Testis (tissue), 3 donors: Measurements from ENCODE around the gene MAP3K20. TPM values are rescaled to one million over a fixed set of nuclear protein-coding genes. Genes with fewer than 3 reads are reported as not detected.

Experiments used
- DNase-seq: peaks from one replicate; pipeline ENCODE4 v3.0.0-alpha.2; 2019
- H3K27ac ChIP-seq, 2 donors: fragments of 200-600 bp; sonication (generic); one replicate each; pipeline ENCODE4 v1.5.1; 2019
- H3K27me3 ChIP-seq: fragments of 200-600 bp; sonication (generic); one replicate; pipeline ENCODE4 v1.5.1; 2019
- H3K36me3 ChIP-seq: fragments of 200-600 bp; sonication (generic); one replicate; pipeline ENCODE4 v1.5.1; 2017; ENCODE audit warnings: low read depth; ENCODE audit errors: missing control alignments
- H3K4me1 ChIP-seq: fragments of 200-600 bp; sonication (generic); one replicate; pipeline ENCODE4 v1.5.1; 2019
- H3K4me3 ChIP-seq, 2 donors: fragments of 200-600 bp; sonication (generic); one replicate each; pipeline ENCODE4 v1.5.1; 2017 to 2019
- H3K9me3 ChIP-seq: fragments of 200-600 bp; sonication (generic); one replicate; pipeline ENCODE4 v1.5.1; 2017
- CTCF ChIP-seq, 3 experiments: fragments of 450-650 bp in 2 of 3; fragments of 200-600 bp in 1 of 3; sonication (generic) in 1 of 3; IDR thresholded peaks; one replicate each; pipeline ENCODE4 v1.5.1; 2016 to 2019; ENCODE audit warnings: antibody characterized with exemption in 3 of 3, mild to moderate bottlenecking in 2 of 3, moderate library complexity in 1 of 3
- POLR2A ChIP-seq: fragments of 450-650 bp; IDR thresholded peaks from one replicate; pipeline ENCODE4 v1.6.1; 2017; ENCODE audit warnings: antibody characterized with exemption, mild to moderate bottlenecking, moderate library complexity
- WGBS, 2 donors: methylation state at CpG; one replicate each; pipeline ENCODE4 v1.1.5; 2018; 5-methylcytosine and 5-hydroxymethylcytosine counted together
- intact Hi-C: fragments of 100-400 bp; cut with DNase I; formaldehyde crosslinking; loops from one replicate; pipeline ENCODE4 v1.15.1; 2023; ENCODE audit warnings: low total_unique reads
- polyA plus RNA-seq: library from polyadenylated mRNA; stranded (reverse); fragments of 350-450 nt; fragmentation: Illumina TruSeq; extraction: RNeasy Lipid Tissue Mini Kit (QIAGEN cat#74804); gene quantifications from one replicate; pipeline ENCODE4 v1.2.3, GENCODE V29; 2014; ENCODE audit warnings: low read depth, low replicate concordance; ENCODE audit not compliant: insufficient read depth
- total RNA-seq, 2 donors: library from RNA; depleted of rRNA; stranded (reverse); fragments of >200 nt; gene quantifications; one replicate each; pipeline ENCODE4 v1.2.3, GENCODE V29; 2016

Gene MAP3K20
- total and polyA plus RNA-seq, 3 donors from 2014 or later = 20.7 to 30.8 (median 25.3) TPM

- Histone ChIP-seq H3K36me3 (no peaks in the 10 kb centered on the region), H3K27me3 (no peaks in the 10 kb centered on the region), H3K27ac (no peak overlapping the region), H3K4me1 (no peaks in the 10 kb centered on the region), H3K4me3 (no peak overlapping the region), H3K9me3 (no peaks in the 10 kb centered on the region)
- TF ChIP-seq POLR2A (no peak), CTCF (IDR thresholded peaks at IDR 0.05) (no peak)
- WGBS, 2 donors = 96% methylated on average over 2 of the region's 2 CpGs
- intact Hi-C loops = no loop called here
- no peak for DNase-seq
These were observed 172.7 kb downstream of the MAP3K20 start for GRCh38 chr2:173248381-173248780.

DNA sequence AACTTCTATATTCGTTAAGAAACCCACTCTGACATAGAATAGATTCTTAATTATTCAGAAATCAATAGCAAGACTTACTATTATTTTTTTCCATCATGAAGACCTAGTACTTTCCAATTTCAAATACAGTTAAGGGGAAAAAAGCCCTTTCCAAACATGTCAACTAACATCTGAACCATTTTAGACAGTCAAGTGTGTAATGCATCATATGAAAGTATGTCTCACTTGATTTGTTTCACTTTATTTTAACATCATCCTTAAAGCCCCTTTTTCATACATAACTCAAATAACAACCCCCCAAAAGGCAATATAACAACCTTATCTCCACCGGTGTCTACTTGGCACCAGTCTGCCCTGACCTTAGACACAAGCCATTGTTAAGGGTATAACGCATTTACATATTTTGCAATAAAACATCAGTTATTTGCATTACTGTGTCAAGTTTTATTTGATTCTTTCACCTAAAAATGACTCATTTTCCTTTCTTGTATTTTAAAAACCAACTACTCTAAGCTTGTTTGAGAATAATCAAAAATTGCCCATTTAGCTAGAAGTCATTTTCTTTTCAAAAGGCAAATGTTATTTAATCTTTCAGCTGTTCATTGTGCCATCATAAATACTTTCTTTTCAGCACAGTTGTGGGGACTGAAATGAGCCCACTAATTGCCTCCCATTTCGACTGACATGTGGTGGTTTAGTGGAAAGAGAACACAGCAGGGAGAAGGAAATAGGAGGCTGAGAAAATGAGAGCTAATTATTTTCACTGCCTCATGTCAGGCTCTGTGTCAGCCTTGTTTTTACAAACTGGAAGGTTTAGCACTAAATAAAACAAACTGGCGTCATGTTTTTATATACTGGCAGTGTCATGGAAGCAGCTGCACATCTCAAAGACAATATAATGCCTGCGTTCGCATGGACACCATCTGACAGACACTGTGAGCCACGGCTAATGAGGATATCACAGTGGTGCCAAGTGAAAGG lies 174.3 kb downstream of the MAP3K20 start:
- H3K36me3 ChIP-seq = no peaks in the 10 kb centered on the region
- intact Hi-C loops = no loop called here
- no peaks in the 10 kb centered on the region for H3K27me3 ChIP-seq
- H3K9me3 ChIP-seq = no peaks in the 10 kb centered on the region
- no peaks in the 10 kb centered on the region for H3K4me1 ChIP-seq
- TF ChIP-seq POLR2A = no peak
- no peak for TF ChIP-seq CTCF (IDR thresholded peaks at IDR 0.05)
- H3K27ac ChIP-seq = no peak overlapping the region
- 80 to 85% methylated on average over 8 of the region's 8 CpGs for WGBS, 2 donors
- H3K4me3 ChIP-seq = no peak overlapping the region
- no peak for DNase-seq

- TF ChIP-seq CTCF (IDR thresholded peaks at IDR 0.05) (no peak), POLR2A (no peak)
- Histone ChIP-seq H3K27me3 (no peaks in the 10 kb centered on the region), H3K4me1 (no peaks in the 10 kb centered on the region), H3K4me3 (no peak overlapping the region), H3K27ac (no peak overlapping the region), H3K9me3 (no peaks in the 10 kb centered on the region), H3K36me3 (no peaks in the 10 kb centered on the region)
- 89 to 98% methylated on average over 2 of the region's 2 CpGs for WGBS, 2 donors
- intact Hi-C loops = no loop called here
- no peak for DNase-seq
These were observed 175.6 kb downstream of the MAP3K20 start for GRCh38 chr2:173251225-173251624.

DNA sequence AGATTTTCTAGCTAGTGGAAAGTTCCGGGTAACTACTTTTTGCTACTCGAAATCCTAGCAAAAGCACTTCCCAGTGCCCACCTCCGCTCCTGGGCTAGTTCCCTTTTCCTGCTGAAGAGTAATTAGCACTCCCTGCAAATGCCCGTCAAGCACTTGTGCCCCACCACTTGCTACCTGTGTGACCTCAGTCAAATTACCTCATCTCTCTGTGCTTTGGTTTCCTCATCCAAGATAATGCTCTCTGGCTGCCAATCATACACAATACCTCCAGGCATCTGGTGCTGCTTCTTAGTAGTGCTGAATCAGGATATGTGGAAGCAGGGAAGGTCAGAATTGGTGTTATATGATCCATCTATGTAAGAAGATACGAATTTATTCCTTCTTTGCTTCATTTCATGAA lies 176.9 kb downstream of the MAP3K20 start:
- no peak overlapping the region for H3K4me3 ChIP-seq
- no peaks in the 10 kb centered on the region for H3K27me3 ChIP-seq
- H3K27ac ChIP-seq = no peak overlapping the region
- no peaks in the 10 kb centered on the region for H3K9me3 ChIP-seq
- intact Hi-C loops = no loop called here
- no peak for DNase-seq
- WGBS, 2 donors = 93 to 94% methylated on average over 5 of the region's 5 CpGs
- no peak for TF ChIP-seq POLR2A
- no peak for TF ChIP-seq CTCF (IDR thresholded peaks at IDR 0.05)
- no peaks in the 10 kb centered on the region for H3K4me1 ChIP-seq
- no peaks in the 10 kb centered on the region for H3K36me3 ChIP-seq
